IPS-11a (cell line): Measurements from ENCODE around the gene GNAS.
"Not testable (repeated sequence)": the region's sequence is repeated elsewhere in the genome, so short reads cannot be mapped to it uniquely, and the experiment has no call there.

Experiments used
- H3K4me3 ChIP-seq: one replicate; pipeline ENCODE4 v1.5.1; 2013; ENCODE audit warnings: low read depth, low read length, control low read depth

The GNAS gene

GRCh38 chr20:58852543-58853271 lies at the start of gene GNAS:
GNAS (plus strand) TSS chr20:58852716.
- peak within 1 kb of the TSS; percentile 91 for H3K4me3 ChIP-seq

- no peak overlapping the region for H3K4me3 ChIP-seq
These were observed 49.0 kb upstream of the GNAS start for GRCh38 chr20:58803533-58803932.

- H3K4me3 ChIP-seq: no peak overlapping the region
These were observed 44.7 kb upstream of the GNAS start for GRCh38 chr20:58807801-58808200.

- H3K4me3 ChIP-seq: no peak overlapping the region
These were observed 44.1 kb upstream of the GNAS start for GRCh38 chr20:58808271-58809046.

- no peak overlapping the region for H3K4me3 ChIP-seq
These were observed 42.2 kb upstream of the GNAS start for GRCh38 chr20:58810116-58810878.

- H3K4me3 ChIP-seq: no peak overlapping the region
These were observed 41.7 kb upstream of the GNAS start for GRCh38 chr20:58810879-58811250.

GRCh38 chr20:58811334-58811733 lies 41.2 kb upstream of the GNAS start:
- no peak overlapping the region for H3K4me3 ChIP-seq

- no peak overlapping the region for H3K4me3 ChIP-seq
These were observed 39.1 kb upstream of the GNAS start for GRCh38 chr20:58813369-58813768.

GRCh38 chr20:58815448-58815847 lies 37.1 kb upstream of the GNAS start:
- no peak overlapping the region for H3K4me3 ChIP-seq

- H3K4me3 ChIP-seq: no peak overlapping the region
These were observed 36.5 kb upstream of the GNAS start for GRCh38 chr20:58816051-58816450.

GRCh38 chr20:58816957-58817651 lies 35.4 kb upstream of the GNAS start:
- no peak overlapping the region for H3K4me3 ChIP-seq

- H3K4me3 ChIP-seq: no peak overlapping the region
These were observed 34.8 kb upstream of the GNAS start for GRCh38 chr20:58817748-58818147.

- H3K4me3 ChIP-seq: no peak overlapping the region
These were observed 33.8 kb upstream of the GNAS start for GRCh38 chr20:58818586-58819285.

- H3K4me3 ChIP-seq: no peak overlapping the region
These were observed 32.6 kb upstream of the GNAS start for GRCh38 chr20:58819921-58820320.

- H3K4me3 ChIP-seq: not testable (repeated sequence)
These were observed 32.0 kb upstream of the GNAS start for GRCh38 chr20:58820515-58820914.

GRCh38 chr20:58822149-58822548 lies 30.4 kb upstream of the GNAS start:
- no peak overlapping the region for H3K4me3 ChIP-seq

- no peak overlapping the region for H3K4me3 ChIP-seq
These were observed 29.5 kb upstream of the GNAS start for GRCh38 chr20:58822748-58823730.

GRCh38 chr20:58824843-58825242 lies 27.7 kb upstream of the GNAS start:
- no peak overlapping the region for H3K4me3 ChIP-seq

- H3K4me3 ChIP-seq: no peak overlapping the region
These were observed 27.1 kb upstream of the GNAS start for GRCh38 chr20:58825450-58825849.
